Neural progenitor cell (in vitro differentiated cells): ENCODE measurements around the gene DCC. TPM values are rescaled to one million over a fixed set of nuclear protein-coding genes. Genes with fewer than 3 reads are reported as not detected.

Experiments used
- DNase-seq: peaks from one replicate; pipeline ENCODE4 v3.0.0-alpha.2; 2016; ENCODE audit warnings: low spot score
- H2AFZ ChIP-seq: fragments of 200-600 bp; sonication (generic); replicated peaks from 2 replicates; pipeline ENCODE4 v1.6.1; 2016; ENCODE audit warnings: antibody characterized with exemption
- H3F3A ChIP-seq: fragments of 200-600 bp; sonication (generic); 2 replicates; pipeline ENCODE4 v1.6.1; 2016; ENCODE audit warnings: antibody characterized with exemption, low read depth
- H3K27ac ChIP-seq: fragments of 200-600 bp; sonication (generic); 2 replicates; pipeline ENCODE4 v1.5.1; 2016; ENCODE audit warnings: mild to moderate bottlenecking
- H3K27me3 ChIP-seq: fragments of 200-600 bp; sonication (generic); 2 replicates; pipeline ENCODE4 v1.6.1; 2016; ENCODE audit warnings: mild to moderate bottlenecking, moderate library complexity
- H3K36me3 ChIP-seq: fragments of 200-600 bp; sonication (generic); 2 replicates; pipeline ENCODE4 v1.5.1; 2016
- H3K4me1 ChIP-seq: fragments of 200-600 bp; sonication (generic); 2 replicates; pipeline ENCODE4 v1.6.1; 2016; ENCODE audit warnings: mixed run types
- H3K4me2 ChIP-seq: fragments of 200-600 bp; sonication (generic); 2 replicates; pipeline ENCODE4 v1.6.1; 2016
- H3K4me3 ChIP-seq: fragments of 200-600 bp; sonication (generic); 2 replicates; pipeline ENCODE4 v1.5.1; 2016
- H3K79me2 ChIP-seq: fragments of 200-600 bp; sonication (generic); 2 replicates; pipeline ENCODE4 v1.6.1; 2016; ENCODE audit warnings: low read depth
- H3K9ac ChIP-seq: fragments of 200-600 bp; sonication (generic); 2 replicates; pipeline ENCODE4 v1.6.1; 2016
- H3K9me3 ChIP-seq: fragments of 200-600 bp; sonication (generic); 2 replicates; pipeline ENCODE4 v1.5.1; 2016; ENCODE audit warnings: low read depth
- H4K20me1 ChIP-seq: fragments of 200-600 bp; sonication (generic); 2 replicates; pipeline ENCODE4 v1.6.1; 2016; ENCODE audit warnings: low read depth
- H3K27ac Mint-ChIP-seq: 3 replicates; pipeline ENCODE4 v1.8.0; 2021; ENCODE audit warnings: mixed read lengths
- H3K27me3 Mint-ChIP-seq: 2 replicates; pipeline ENCODE4 v1.8.0; 2022; ENCODE audit warnings: low read depth, mild to moderate bottlenecking, inconsistent platforms, moderate library complexity, mixed read lengths; ENCODE audit not compliant: insufficient read depth
- H3K36me3 Mint-ChIP-seq: 3 replicates; pipeline ENCODE4 v1.8.0; 2021; ENCODE audit warnings: mixed read lengths
- H3K4me1 Mint-ChIP-seq: 3 replicates; pipeline ENCODE4 v1.8.0; 2021; ENCODE audit warnings: mixed read lengths
- H3K4me3 Mint-ChIP-seq: 3 replicates; pipeline ENCODE4 v1.8.0; 2021; ENCODE audit warnings: mild to moderate bottlenecking, moderate library complexity, mixed read lengths
- H3K9me3 Mint-ChIP-seq: 3 replicates; pipeline ENCODE4 v1.8.0; 2020; ENCODE audit warnings: mixed read lengths
- EZH2 ChIP-seq: fragments of 200-600 bp; sonication (generic); IDR thresholded peaks from 2 replicates; pipeline ENCODE4 v1.6.1; 2017; ENCODE audit warnings: antibody characterized with exemption, mild to moderate bottlenecking, moderate library complexity
- EZH2phosphoT487 ChIP-seq: fragments of 200-600 bp; sonication (generic); IDR thresholded peaks from 2 replicates; pipeline ENCODE4 v1.6.1; 2017; ENCODE audit warnings: antibody characterized with exemption
- total RNA-seq: library from RNA; depleted of rRNA; stranded (reverse); fragments of >200 nt; gene quantifications from 2 replicates; pipeline ENCODE4 v1.2.3, GENCODE V29; 2015; ENCODE audit warnings: low replicate concordance
- TF ChIP-seq, protein P1 (sequence below): fragments of 200-600 bp; sonication (generic); IDR thresholded peaks from 2 replicates; pipeline ENCODE4 v1.5.1; 2017; ENCODE audit warnings: antibody characterized with exemption, mild to moderate bottlenecking

Gene DCC
- total RNA-seq, 1 donor from 2014 or later = 0.41 TPM

DNA sequence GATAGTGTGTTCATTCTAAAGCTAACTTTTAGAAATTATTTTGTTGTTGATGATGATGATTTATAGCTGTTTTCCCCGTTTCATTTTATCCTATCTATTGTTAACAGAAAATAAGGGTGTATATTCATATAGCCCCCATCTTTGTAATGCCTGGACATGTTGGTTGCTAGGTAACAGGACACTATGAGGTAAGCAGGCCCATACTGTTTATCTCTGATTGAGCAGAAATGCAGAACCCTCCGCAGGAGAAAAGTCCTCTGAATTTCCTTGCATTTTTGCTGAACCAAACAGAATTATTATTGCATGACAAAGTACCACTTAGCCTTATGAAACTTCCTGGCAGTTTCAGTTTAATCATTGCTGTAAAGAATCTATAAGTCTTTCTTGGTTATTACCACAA lies 339.4 kb downstream of the DCC start:
- DNase-seq = no peak
- Histone ChIP-seq H3K4me1 (peaks cover 63% of the 10 kb centered on the region), H3K4me2 (peak overlapping the region; percentile 66), H3K9me3 (no peaks in the 10 kb centered on the region), H2AFZ (no peak overlapping the region), H3K36me3 (no peaks in the 10 kb centered on the region), H3K9ac (no peak overlapping the region), H4K20me1 (no peaks in the 10 kb centered on the region), H3K27me3 (no peaks in the 10 kb centered on the region), H3K27ac (no peak overlapping the region), H3F3A (peaks cover 36% of the 10 kb centered on the region), H3K4me3 (no peak overlapping the region), H3K79me2 (no peaks in the 10 kb centered on the region)
- peaks cover 63% of the 10 kb centered on the region for H3K4me1 Mint-ChIP-seq
- peaks cover 5% of the 10 kb centered on the region for H3K36me3 Mint-ChIP-seq
- TF ChIP-seq, protein P1, sequence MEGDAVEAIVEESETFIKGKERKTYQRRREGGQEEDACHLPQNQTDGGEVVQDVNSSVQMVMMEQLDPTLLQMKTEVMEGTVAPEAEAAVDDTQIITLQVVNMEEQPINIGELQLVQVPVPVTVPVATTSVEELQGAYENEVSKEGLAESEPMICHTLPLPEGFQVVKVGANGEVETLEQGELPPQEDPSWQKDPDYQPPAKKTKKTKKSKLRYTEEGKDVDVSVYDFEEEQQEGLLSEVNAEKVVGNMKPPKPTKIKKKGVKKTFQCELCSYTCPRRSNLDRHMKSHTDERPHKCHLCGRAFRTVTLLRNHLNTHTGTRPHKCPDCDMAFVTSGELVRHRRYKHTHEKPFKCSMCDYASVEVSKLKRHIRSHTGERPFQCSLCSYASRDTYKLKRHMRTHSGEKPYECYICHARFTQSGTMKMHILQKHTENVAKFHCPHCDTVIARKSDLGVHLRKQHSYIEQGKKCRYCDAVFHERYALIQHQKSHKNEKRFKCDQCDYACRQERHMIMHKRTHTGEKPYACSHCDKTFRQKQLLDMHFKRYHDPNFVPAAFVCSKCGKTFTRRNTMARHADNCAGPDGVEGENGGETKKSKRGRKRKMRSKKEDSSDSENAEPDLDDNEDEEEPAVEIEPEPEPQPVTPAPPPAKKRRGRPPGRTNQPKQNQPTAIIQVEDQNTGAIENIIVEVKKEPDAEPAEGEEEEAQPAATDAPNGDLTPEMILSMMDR = no peak
- TF ChIP-seq EZH2phosphoT487 = no peak
- H3K27ac Mint-ChIP-seq = peak overlapping the region; percentile 95
- H3K9me3 Mint-ChIP-seq = peaks cover 8% of the 10 kb centered on the region
- peaks cover 2% of the 10 kb centered on the region for H3K27me3 Mint-ChIP-seq
- no peak overlapping the region for H3K4me3 Mint-ChIP-seq

DNA sequence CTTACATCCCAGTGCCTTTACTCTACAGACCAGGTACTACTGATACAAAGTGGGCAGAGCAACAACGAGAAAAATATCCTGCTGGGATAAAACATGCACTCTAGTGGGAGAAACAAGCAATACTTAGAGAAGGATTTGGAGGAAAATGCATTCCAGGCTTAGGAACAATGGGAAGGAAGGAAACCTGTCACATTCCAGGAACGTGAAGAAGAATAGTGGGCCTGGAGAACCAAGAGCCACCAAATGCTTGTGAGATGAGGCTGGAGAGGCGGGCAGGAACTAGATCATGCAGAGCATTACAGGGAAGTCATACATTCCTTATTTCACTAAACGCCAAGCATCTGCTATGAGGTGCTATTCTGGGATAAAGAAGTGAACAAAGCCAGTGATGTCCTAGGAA lies 342.3 kb downstream of the DCC start:
- TF ChIP-seq, protein P1 = no peak
- TF ChIP-seq EZH2 (no peak), EZH2phosphoT487 (no peak)
- Histone ChIP-seq H3F3A (peaks cover 36% of the 10 kb centered on the region), H3K79me2 (no peaks in the 10 kb centered on the region), H3K9ac (no peak overlapping the region), H4K20me1 (no peaks in the 10 kb centered on the region), H2AFZ (no peak overlapping the region), H3K4me1 (peaks cover 53% of the 10 kb centered on the region), H3K4me2 (peak overlapping the region; percentile 54), H3K4me3 (no peak overlapping the region), H3K9me3 (no peaks in the 10 kb centered on the region), H3K36me3 (no peaks in the 10 kb centered on the region), H3K27me3 (no peaks in the 10 kb centered on the region), H3K27ac (peak overlapping the region; percentile 11)
- Mint-ChIP-seq H3K27ac (no peak overlapping the region), H3K4me3 (no peak overlapping the region), H3K36me3 (peaks cover 4% of the 10 kb centered on the region), H3K27me3 (peaks cover 2% of the 10 kb centered on the region), H3K4me1 (peaks cover 51% of the 10 kb centered on the region), H3K9me3 (no peaks in the 10 kb centered on the region)
- DNase-seq = peak; percentile 51

DNA sequence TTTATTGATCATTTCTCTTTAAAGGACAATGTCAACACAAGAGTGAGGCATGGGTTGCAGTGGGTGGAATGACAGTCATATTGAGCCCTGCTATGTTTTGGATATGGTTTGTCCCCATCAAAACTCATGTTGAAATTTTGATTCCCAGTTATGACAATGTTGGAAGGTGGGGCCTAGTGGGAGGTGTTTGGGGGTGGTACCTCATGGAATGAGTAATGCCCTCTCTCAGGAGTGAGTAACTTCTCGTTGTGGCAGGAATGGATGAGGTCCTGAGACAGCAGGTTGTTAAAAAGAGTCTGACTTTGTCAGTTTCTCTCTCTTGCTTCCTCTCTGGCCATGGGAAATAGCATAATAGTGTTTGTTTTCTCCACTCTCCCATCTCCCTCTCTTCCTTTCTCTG lies 345.3 kb downstream of the DCC start:
- Histone ChIP-seq H3F3A (peaks cover 16% of the 10 kb centered on the region), H3K27ac (no peak overlapping the region), H2AFZ (no peak overlapping the region), H4K20me1 (no peaks in the 10 kb centered on the region), H3K27me3 (no peaks in the 10 kb centered on the region), H3K9me3 (no peaks in the 10 kb centered on the region), H3K4me2 (no peak overlapping the region), H3K36me3 (no peaks in the 10 kb centered on the region), H3K4me3 (no peak overlapping the region), H3K9ac (no peak overlapping the region), H3K4me1 (peaks cover 28% of the 10 kb centered on the region), H3K79me2 (no peaks in the 10 kb centered on the region)
- Mint-ChIP-seq H3K4me3 (no peak overlapping the region), H3K9me3 (no peaks in the 10 kb centered on the region), H3K27me3 (no peaks in the 10 kb centered on the region), H3K4me1 (peaks cover 25% of the 10 kb centered on the region), H3K36me3 (peaks cover 4% of the 10 kb centered on the region), H3K27ac (no peak overlapping the region)
- no peak for TF ChIP-seq EZH2phosphoT487
- no peak for TF ChIP-seq EZH2
- TF ChIP-seq, protein P1 = no peak
- no peak for DNase-seq
